OCI-LY7 (cell line): ENCODE measurements around the gene CHMP4A. TPM values are rescaled to one million over a fixed set of nuclear protein-coding genes. Genes with fewer than 3 reads are reported as not detected.

Source experiments
- BruUV-seq: library from RNA; stranded (reverse); fragments of 400-500 nt; replicated peaks from 2 replicates; lab custom pipeline; 2021; lab: Mats Ljungman, UMichigan
- CTCF ChIA-PET: fragments of 300-600 bp; sonication (Branson Sonifier 250); formaldehyde crosslinking; loops from one replicate; lab custom pipeline; 2022; ENCODE audit warnings: antibody characterized with exemption; ENCODE audit not compliant: unreplicated experiment; lab: Charles Lee
- POLR2A ChIA-PET: fragments of 300-600 bp; sonication (Branson Sonifier 250); formaldehyde crosslinking; loops from one replicate; lab custom pipeline; 2022; ENCODE audit warnings: antibody characterized with exemption; lab: Charles Lee
- DNase-seq: peaks from one replicate; pipeline ENCODE4 v3.0.0-alpha.2; 2015; ENCODE audit warnings: low spot score
- H2AFZ ChIP-seq: fragments of 200-600 bp; sonication (generic), shearing (Covaris generic); 2 replicates; pipeline ENCODE4 v1.6.1; 2014; ENCODE audit warnings: mild to moderate bottlenecking, antibody characterized with exemption, low read length, moderate library complexity
- H3K27ac ChIP-seq: fragments of 200-600 bp; sonication (generic); 2 replicates; pipeline ENCODE4 v1.5.1; 2014; ENCODE audit warnings: mixed run types, low read depth, mild to moderate bottlenecking, moderate library complexity, low read length, inconsistent platforms; ENCODE audit not compliant: poor library complexity, severe bottlenecking
- H3K36me3 ChIP-seq: fragments of 200-600 bp; sonication (generic); 2 replicates; pipeline ENCODE4 v1.6.1; 2014; ENCODE audit warnings: mild to moderate bottlenecking, antibody characterized with exemption, low read length, moderate library complexity, mixed read lengths; ENCODE audit not compliant: insufficient read depth
- H3K4me1 ChIP-seq: fragments of 200-600 bp; sonication (generic); 2 replicates; pipeline ENCODE4 v1.5.1; 2014; ENCODE audit warnings: mild to moderate bottlenecking, low read length; ENCODE audit not compliant: insufficient read depth, poor library complexity, severe bottlenecking
- H3K4me2 ChIP-seq: fragments of 200-600 bp; sonication (generic); 2 replicates; pipeline ENCODE4 v1.6.1; 2014; ENCODE audit warnings: mild to moderate bottlenecking, low read length
- H3K4me3 ChIP-seq: fragments of 200-600 bp; sonication (generic); 2 replicates; pipeline ENCODE4 v1.5.1; 2014; ENCODE audit warnings: mild to moderate bottlenecking, low read depth, low read length; ENCODE audit not compliant: poor library complexity, severe bottlenecking
- H3K79me2 ChIP-seq: fragments of 200-600 bp; sonication (generic); 2 replicates; pipeline ENCODE4 v1.6.1; 2016; ENCODE audit warnings: low read depth, mild to moderate bottlenecking, low read length, moderate library complexity, mixed read lengths; ENCODE audit not compliant: insufficient read depth
- H3K9me2 ChIP-seq: fragments of 200-600 bp; sonication (generic); 2 replicates; pipeline ENCODE4 v1.6.1; 2016; ENCODE audit warnings: mild to moderate bottlenecking, low read length, mixed read lengths; ENCODE audit not compliant: insufficient read depth
- H3K9me3 ChIP-seq: fragments of 200-600 bp; sonication (generic); 2 replicates; pipeline ENCODE4 v1.6.1; 2014; ENCODE audit warnings: mild to moderate bottlenecking, mixed run types, low read length, mixed read lengths
- H4K20me1 ChIP-seq: fragments of 200-600 bp; sonication (generic); 2 replicates; pipeline ENCODE4 v1.6.1; 2014; ENCODE audit warnings: mild to moderate bottlenecking, antibody characterized with exemption, low read length, moderate library complexity, mixed read lengths; ENCODE audit not compliant: insufficient read depth
- EZH2phosphoT487 ChIP-seq: fragments of 200-600 bp; sonication (generic); IDR thresholded peaks from 2 replicates; pipeline ENCODE4 v1.6.1; 2018; ENCODE audit warnings: low read depth, borderline replicate concordance, mild to moderate bottlenecking, mixed run types, antibody characterized with exemption, low read length, moderate library complexity, mixed read lengths
- intact Hi-C: fragments of 100-400 bp; cut with micrococcal nuclease; formaldehyde crosslinking; loops from one replicate; pipeline ENCODE4 v1.10.0; 2022; ENCODE audit not compliant: unreplicated experiment
- total RNA-seq, 2 experiments: library from RNA; depleted of rRNA in 1 of 2; stranded (reverse); fragments of >200 nt in 1 of 2; shearing (Covaris generic) in 1 of 2; gene quantifications; 2 replicates each; pipeline ENCODE4 v1.2.3, GENCODE V29; 2014 to 2022
- TF ChIP-seq, protein P1 (sequence below): fragments of 200-600 bp; sonication (generic); conservative IDR thresholded peaks from 2 replicates; pipeline ENCODE4 v1.5.1; 2014; ENCODE audit warnings: mild to moderate bottlenecking, antibody characterized with exemption, low read length, moderate library complexity, mixed read lengths

CHMP4A gene
- total RNA-seq, 2 experiments from 2014 or later: 48.5 to 72.9 TPM

- POLR2A ChIA-PET: interaction anchor here (0.7 to 0.8 kb wide), 2 partner anchors 10 to 1238 kb away, joined by 3 to 4 read pairs; partner anchors contain the start of gene PRMT5
- no TSS peak for BruUV-seq
- Histone ChIP-seq H3K36me3 (peaks cover 36% of the 10 kb centered on the region), H2AFZ (no peak overlapping the region), H3K4me1 (no peaks in the 10 kb centered on the region), H3K9me3 (no peaks in the 10 kb centered on the region), H4K20me1 (no peaks in the 10 kb centered on the region), H3K4me3 (no peak overlapping the region), H3K27ac (no peak overlapping the region), H3K9me2 (no peaks in the 10 kb centered on the region), H3K4me2 (no peak overlapping the region), H3K79me2 (no peaks in the 10 kb centered on the region)
- no peak for TF ChIP-seq EZH2phosphoT487
- TF ChIP-seq, protein P1, sequence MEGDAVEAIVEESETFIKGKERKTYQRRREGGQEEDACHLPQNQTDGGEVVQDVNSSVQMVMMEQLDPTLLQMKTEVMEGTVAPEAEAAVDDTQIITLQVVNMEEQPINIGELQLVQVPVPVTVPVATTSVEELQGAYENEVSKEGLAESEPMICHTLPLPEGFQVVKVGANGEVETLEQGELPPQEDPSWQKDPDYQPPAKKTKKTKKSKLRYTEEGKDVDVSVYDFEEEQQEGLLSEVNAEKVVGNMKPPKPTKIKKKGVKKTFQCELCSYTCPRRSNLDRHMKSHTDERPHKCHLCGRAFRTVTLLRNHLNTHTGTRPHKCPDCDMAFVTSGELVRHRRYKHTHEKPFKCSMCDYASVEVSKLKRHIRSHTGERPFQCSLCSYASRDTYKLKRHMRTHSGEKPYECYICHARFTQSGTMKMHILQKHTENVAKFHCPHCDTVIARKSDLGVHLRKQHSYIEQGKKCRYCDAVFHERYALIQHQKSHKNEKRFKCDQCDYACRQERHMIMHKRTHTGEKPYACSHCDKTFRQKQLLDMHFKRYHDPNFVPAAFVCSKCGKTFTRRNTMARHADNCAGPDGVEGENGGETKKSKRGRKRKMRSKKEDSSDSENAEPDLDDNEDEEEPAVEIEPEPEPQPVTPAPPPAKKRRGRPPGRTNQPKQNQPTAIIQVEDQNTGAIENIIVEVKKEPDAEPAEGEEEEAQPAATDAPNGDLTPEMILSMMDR: no peak
- CTCF ChIA-PET: no interaction called here
- no peak for DNase-seq
- intact Hi-C loops: no loop called here
Observed at GRCh38 chr14:24167469-24168114, 45.7 kb downstream of the CHMP4A start.

- DNase-seq: no peak
- Histone ChIP-seq H4K20me1 (no peaks in the 10 kb centered on the region), H3K4me1 (peaks cover 11% of the 10 kb centered on the region), H3K79me2 (peaks cover 7% of the 10 kb centered on the region; the same call in 1 of the 2 replicates), H2AFZ (no peak overlapping the region), H3K36me3 (peaks cover 37% of the 10 kb centered on the region), H3K4me2 (no peak overlapping the region), H3K27ac (no peak overlapping the region), H3K9me3 (no peaks in the 10 kb centered on the region), H3K4me3 (no peak overlapping the region), H3K9me2 (no peaks in the 10 kb centered on the region)
- intact Hi-C loops: no loop called here
- CTCF ChIA-PET: no interaction called here
- BruUV-seq: no TSS peak
- POLR2A ChIA-PET: no interaction called here
- no peak for TF ChIP-seq EZH2phosphoT487
- TF ChIP-seq, protein P1: no peak
Observed at GRCh38 chr14:24165785-24166184, 47.5 kb downstream of the CHMP4A start.

DNA sequence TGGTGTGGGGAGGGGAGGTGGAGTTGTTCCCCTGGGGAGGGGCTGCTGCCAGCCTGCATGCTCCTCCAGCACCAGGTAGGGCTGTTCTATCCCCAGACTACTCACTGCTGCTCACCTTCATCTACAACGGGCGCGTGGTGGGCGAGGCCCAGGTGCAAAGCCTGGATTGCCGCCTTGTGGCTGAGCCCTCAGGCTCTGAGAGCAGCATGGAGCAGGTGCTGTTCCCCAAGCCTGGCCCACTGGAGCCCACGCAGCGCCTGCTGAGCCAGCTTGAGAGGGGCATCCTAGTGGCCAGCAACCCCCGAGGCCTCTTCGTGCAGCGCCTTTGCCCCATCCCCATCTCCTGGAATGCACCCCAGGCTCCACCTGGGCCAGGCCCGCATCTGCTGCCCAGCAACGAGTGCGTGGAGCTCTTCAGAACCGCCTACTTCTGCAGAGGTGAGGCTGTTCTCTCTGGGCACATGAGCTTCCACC lies 48.7 kb downstream of the CHMP4A start:
- DNase-seq: no peak
- Histone ChIP-seq H3K9me3 (no peaks in the 10 kb centered on the region), H4K20me1 (no peaks in the 10 kb centered on the region), H3K79me2 (peaks cover 7% of the 10 kb centered on the region; the same call in 1 of the 2 replicates), H3K4me3 (no peak overlapping the region), H2AFZ (no peak overlapping the region), H3K4me1 (peaks cover 16% of the 10 kb centered on the region), H3K4me2 (no peak overlapping the region), H3K9me2 (no peaks in the 10 kb centered on the region), H3K27ac (no peak overlapping the region), H3K36me3 (peaks cover 49% of the 10 kb centered on the region)
- no TSS peak for BruUV-seq
- intact Hi-C loops: no loop called here
- ChIA-PET POLR2A (no interaction called here), CTCF (no interaction called here)
- no peak for TF ChIP-seq EZH2phosphoT487
- TF ChIP-seq, protein P1: no peak
